ENCODE measurements around the gene LYPLA2. TPM values are rescaled to one million over a fixed set of nuclear protein-coding genes. Genes with fewer than 3 reads are reported as not detected.

The LYPLA2 gene
- total and polyA plus RNA-seq, 2 of the 8 experiments (the other 6 are each of a cell fraction or from before 2014, with no cell fraction given) = 138 to 211 TPM

- Histone ChIP-seq H3K14ac (ENCODE audit: insufficient read length) (no peak overlapping the region), H2BK15ac (ENCODE audit: low read length) (no peak overlapping the region), H4K20me1 (replicated peaks in 1 of 2; ENCODE audit: control insufficient read depth in 1 of 2, insufficient read depth in 2 of 2, low read length in 2 of 2) (no peaks in the 10 kb centered on the region), H3K56ac (replicated peaks; ENCODE audit: insufficient read length, low read depth, low read length) (no peak overlapping the region), H4K8ac (ENCODE audit: extremely low read depth, insufficient read depth, low read length) (no peak overlapping the region), H3K36me3 (ENCODE audit: control insufficient read depth in 2 of 4, insufficient read depth in 4 of 4, low read length in 3 of 4) (no peaks in the 10 kb centered on the region), H3K79me2 (ENCODE audit: control insufficient read depth in 1 of 2, insufficient read depth in 2 of 2, low read length in 2 of 2) (peaks cover 0 to 3% of the 10 kb centered on the region in 2 experiments; a peak in 1 of 4 replicates), H2BK20ac (ENCODE audit: low read length) (no peak overlapping the region), H4K91ac (replicated peaks; ENCODE audit: insufficient read length, low read length) (no peak overlapping the region), H2BK120ac (replicated peaks; ENCODE audit: low read depth, low read length) (no peak overlapping the region), H4K5ac (ENCODE audit: insufficient read length, low read depth, low read length) (no peak overlapping the region), H3K4me3 (ENCODE audit: extremely low read depth in 1 of 4, insufficient read depth in 2 of 4, low read depth in 3 of 4, low read length in 4 of 4) (no peak overlapping the region), H3K27ac (ENCODE audit: low read depth, low read length) (no peak overlapping the region), H2BK5ac (ENCODE audit: low read depth, low read length) (no peak overlapping the region), H2AK5ac (ENCODE audit: low read depth, low read length) (no peak overlapping the region), H3K4ac (replicated peaks; ENCODE audit: insufficient read length, low read depth, low read length) (no peak overlapping the region), H3K27me3 (replicated peaks in 1 of 4; ENCODE audit: control insufficient read depth in 3 of 4, extremely low read depth in 1 of 4, insufficient read depth in 3 of 4, low read length in 3 of 4) (no peaks in the 10 kb centered on the region), H3K9me3 (ENCODE audit: insufficient read depth in 2 of 2, low read depth in 1 of 2, low read length in 1 of 2) (no peaks in the 10 kb centered on the region), H3K9ac (replicated peaks in 1 of 4; ENCODE audit: extremely low read depth in 1 of 4, low read depth in 3 of 4, low read length in 3 of 4) (no peak overlapping the region), H3K4me2 (ENCODE audit: insufficient read depth in 1 of 2, low read depth in 2 of 2, low read length in 2 of 2) (no peak overlapping the region), H3K4me1 (replicated peaks in 1 of 4; ENCODE audit: control insufficient read depth in 3 of 4, insufficient read depth in 4 of 4, low read length in 3 of 4) (peaks cover 0 to 6% (median 1%) of the 10 kb centered on the region in 4 experiments; a peak in 2 of 7 replicates), H2BK12ac (ENCODE audit: low read depth, low read length) (no peak overlapping the region), H3K18ac (ENCODE audit: extremely low read depth, low read length) (no peak overlapping the region), H3K79me1 (ENCODE audit: low read depth, low read length) (0 out of 2 replicates have a peak, but pooled peaks cover 3% of the 10 kb centered on the region), H2AFZ (ENCODE audit: low read length) (no peak overlapping the region), H3K23ac (ENCODE audit: insufficient read length) (no peak overlapping the region), H3K23me2 (ENCODE audit: low read depth, low read length) (peaks cover 4% of the 10 kb centered on the region)
- 88% methylated on average over 1 of the region's 1 CpG; no CpG with 5 or more reads in 1 of the 2 experiments for WGBS, 2 experiments (ENCODE audit: extremely low coverage in 1 of 2, insufficient coverage in 1 of 2, insufficient read length in 1 of 2, insufficient replicate concordance in 2 of 2, low coverage in 1 of 2, low lambda C conversion rate in 2 of 2, missing lambda C conversion rate in 1 of 2)
- CTCF ChIA-PET (ENCODE audit: partially characterized antibody) = interaction anchor here (1.6 to 8.5 kb wide), 3 partner anchors 10 to 56 kb away, joined by 3 to 99 read pairs (median 5); no protein-coding TSS in a partner anchor
- DNase-seq (ENCODE audit: low read depth in 1 of 2, low spot score in 2 of 2) (no peak), FAIRE-seq (no peak)
- POLR2A ChIA-PET (ENCODE audit: partially characterized antibody) = interaction anchor here (0.7 to 0.8 kb wide), 2 partner anchors 12 to 30 kb away, joined by 3 read pairs; no protein-coding TSS in a partner anchor
- TF ChIP-seq RBBP5 (IDR thresholded peaks at IDR 0.05; ENCODE audit: borderline replicate concordance, low read depth, low read length) (no peak), NANOG (IDR thresholded peaks at IDR 0.05; ENCODE audit: insufficient read depth, low read depth, low read length, poor library complexity, severe bottlenecking) (no peak), KDM4A (IDR thresholded peaks at IDR 0.05; ENCODE audit: low read depth, low read length, severe bottlenecking) (no peak), GTF2F1 (IDR thresholded peaks at IDR 0.05; ENCODE audit: borderline replicate concordance, low read depth, low read length) (no peak), FOSL1 (IDR thresholded peaks at IDR 0.05; ENCODE audit: insufficient read depth, low read depth, low read length) (no peak)
Observed at GRCh38 chr1:23827717-23828116, 36.8 kb downstream of the LYPLA2 start.

Measured in H1 (cell line).